Gastroesophageal sphincter (tissue), 4 donors: ENCODE measurements around the gene FAM78A. TPM values are rescaled to one million over a fixed set of nuclear protein-coding genes. Genes with fewer than 3 reads are reported as not detected.

Experiments used
- ATAC-seq: fragments of 150-250 bp; one replicate; pipeline ENCODE4 v1.9.1; 2016; ENCODE audit warnings: mild to moderate bottlenecking, moderate library complexity
- H3K27ac ChIP-seq, 4 donors: fragments of 200-600 bp; sonication (generic) in 3 of 4; 1 replicate in 3 of 4; 2 replicates in 1 of 4; pipeline ENCODE4 v1.5.1; 2016 to 2019
- H3K27me3 ChIP-seq: fragments of 200-600 bp; sonication (generic); one replicate; pipeline ENCODE4 v1.5.1; 2019
- H3K36me3 ChIP-seq, 2 donors: fragments of 200-600 bp; sonication (generic); one replicate each; pipeline ENCODE4 v1.5.1; 2019; ENCODE audit warnings: control low read depth in 1 of 2
- H3K4me1 ChIP-seq, 3 donors: fragments of 200-600 bp; sonication (generic); 1 replicate in 2 of 3; 2 replicates in 1 of 3; pipeline ENCODE4 v1.5.1; 2016 to 2019; ENCODE audit warnings: control low read depth in 2 of 3
- H3K4me3 ChIP-seq, 2 donors: fragments of 200-600 bp; sonication (generic); one replicate each; pipeline ENCODE4 v1.5.1; 2019; ENCODE audit warnings: mild to moderate bottlenecking in 1 of 2, moderate library complexity in 1 of 2
- H3K9me3 ChIP-seq, 3 donors: fragments of 200-600 bp; sonication (generic); one replicate each; pipeline ENCODE4 v1.5.1; 2017 to 2019; ENCODE audit warnings: control low read depth in 2 of 3
- EP300 ChIP-seq: sonication (generic); formaldehyde crosslinking; IDR thresholded peaks from one replicate; pipeline ENCODE4 v1.6.1; 2017; ENCODE audit warnings: antibody characterized with exemption, mild to moderate bottlenecking
- POLR2A ChIP-seq, 2 donors: fragments of 450-650 bp; IDR thresholded peaks; one replicate each; pipeline ENCODE4 v1.6.1; 2017; ENCODE audit warnings: antibody characterized with exemption in 2 of 2, mild to moderate bottlenecking in 2 of 2, moderate library complexity in 1 of 2
- POLR2AphosphoS5 ChIP-seq: sonication (generic); formaldehyde crosslinking; IDR thresholded peaks from one replicate; pipeline ENCODE4 v1.6.1; 2017; ENCODE audit warnings: antibody characterized with exemption
- WGBS, 2 donors: methylation state at CpG; one replicate each; pipeline ENCODE4 v1.1.5; 2018; ENCODE audit warnings: low coverage in 1 of 2; 5-methylcytosine and 5-hydroxymethylcytosine counted together
- total RNA-seq, 4 donors: library from RNA; depleted of rRNA; stranded (reverse); fragments of >200 nt; gene quantifications; one replicate each; pipeline ENCODE4 v1.1.0, GENCODE V29; 2016
- TF ChIP-seq, protein P1 (sequence below), 4 experiments: fragments of 200-600 bp in 2 of 4; fragments of 450-650 bp in 2 of 4; sonication (generic) in 1 of 4; IDR thresholded peaks; one replicate each; pipeline ENCODE4 v1.5.1; 2017 to 2019; ENCODE audit warnings: antibody characterized with exemption in 4 of 4, mild to moderate bottlenecking in 2 of 4, moderate library complexity in 2 of 4

FAM78A gene
- total RNA-seq, 4 donors from 2014 or later, result 0.78 to 5.4 (median 2.9) TPM

- ATAC-seq, result no peak
- no peak overlapping the region for H3K27ac ChIP-seq
- H3K4me1 ChIP-seq, result no peaks in the 10 kb centered on the region
Observed at GRCh38 chr9:131300444-131300843, 24.1 kb upstream of the FAM78A start.

DNA sequence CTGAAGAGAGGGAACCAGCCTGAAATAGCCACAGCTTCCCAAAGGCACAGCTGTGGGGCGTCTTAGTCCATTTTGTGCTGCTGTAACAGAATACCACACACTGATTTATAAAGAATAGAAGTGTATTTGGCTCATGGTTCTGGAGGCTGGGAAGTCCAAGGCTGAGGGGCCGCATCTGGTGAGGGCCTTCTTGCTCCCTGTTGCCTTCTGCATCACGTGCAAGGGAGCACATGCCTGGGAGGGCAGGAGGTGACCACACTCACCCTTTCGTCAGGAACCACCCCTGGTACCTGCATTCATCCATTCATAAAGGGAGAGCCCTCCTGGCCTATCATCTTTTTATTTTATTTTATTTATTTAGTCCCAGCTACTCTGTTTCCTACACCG is 23.6 kb upstream of the FAM78A start:
- 79% methylated on average over 5 of the region's 5 CpGs; no CpG with 5 or more reads in 1 of the 2 donors for WGBS, 2 donors
- H3K27ac ChIP-seq, result no peak overlapping the region
- no peaks in the 10 kb centered on the region for H3K4me1 ChIP-seq
- H3K36me3 ChIP-seq, result peaks cover 0 to 10% of the 10 kb centered on the region in 2 donors
- H3K27me3 ChIP-seq, result no peaks in the 10 kb centered on the region
- no peaks in the 10 kb centered on the region for H3K9me3 ChIP-seq
- TF ChIP-seq, protein P1, sequence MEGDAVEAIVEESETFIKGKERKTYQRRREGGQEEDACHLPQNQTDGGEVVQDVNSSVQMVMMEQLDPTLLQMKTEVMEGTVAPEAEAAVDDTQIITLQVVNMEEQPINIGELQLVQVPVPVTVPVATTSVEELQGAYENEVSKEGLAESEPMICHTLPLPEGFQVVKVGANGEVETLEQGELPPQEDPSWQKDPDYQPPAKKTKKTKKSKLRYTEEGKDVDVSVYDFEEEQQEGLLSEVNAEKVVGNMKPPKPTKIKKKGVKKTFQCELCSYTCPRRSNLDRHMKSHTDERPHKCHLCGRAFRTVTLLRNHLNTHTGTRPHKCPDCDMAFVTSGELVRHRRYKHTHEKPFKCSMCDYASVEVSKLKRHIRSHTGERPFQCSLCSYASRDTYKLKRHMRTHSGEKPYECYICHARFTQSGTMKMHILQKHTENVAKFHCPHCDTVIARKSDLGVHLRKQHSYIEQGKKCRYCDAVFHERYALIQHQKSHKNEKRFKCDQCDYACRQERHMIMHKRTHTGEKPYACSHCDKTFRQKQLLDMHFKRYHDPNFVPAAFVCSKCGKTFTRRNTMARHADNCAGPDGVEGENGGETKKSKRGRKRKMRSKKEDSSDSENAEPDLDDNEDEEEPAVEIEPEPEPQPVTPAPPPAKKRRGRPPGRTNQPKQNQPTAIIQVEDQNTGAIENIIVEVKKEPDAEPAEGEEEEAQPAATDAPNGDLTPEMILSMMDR (IDR thresholded peaks at IDR 0.05), result no peak
- TF ChIP-seq POLR2AphosphoS5 (no peak), EP300 (no peak), POLR2A (IDR thresholded peaks at IDR 0.05) (no peak)
- H3K4me3 ChIP-seq, result no peak overlapping the region
- ATAC-seq, result no peak

More at GRCh38 chr9:131300444-131300843, 24.1 kb upstream of the FAM78A start:
- H3K9me3 ChIP-seq, result no peaks in the 10 kb centered on the region
- no peak for TF ChIP-seq POLR2A (IDR thresholded peaks at IDR 0.05)
- no peak for TF ChIP-seq EP300
- TF ChIP-seq, protein P1 (IDR thresholded peaks at IDR 0.05), result no peak
- TF ChIP-seq POLR2AphosphoS5, result no peak
- H3K4me3 ChIP-seq, result no peak overlapping the region
- H3K27me3 ChIP-seq, result no peaks in the 10 kb centered on the region
- peaks cover 0 to 6% of the 10 kb centered on the region in 2 donors for H3K36me3 ChIP-seq

DNA sequence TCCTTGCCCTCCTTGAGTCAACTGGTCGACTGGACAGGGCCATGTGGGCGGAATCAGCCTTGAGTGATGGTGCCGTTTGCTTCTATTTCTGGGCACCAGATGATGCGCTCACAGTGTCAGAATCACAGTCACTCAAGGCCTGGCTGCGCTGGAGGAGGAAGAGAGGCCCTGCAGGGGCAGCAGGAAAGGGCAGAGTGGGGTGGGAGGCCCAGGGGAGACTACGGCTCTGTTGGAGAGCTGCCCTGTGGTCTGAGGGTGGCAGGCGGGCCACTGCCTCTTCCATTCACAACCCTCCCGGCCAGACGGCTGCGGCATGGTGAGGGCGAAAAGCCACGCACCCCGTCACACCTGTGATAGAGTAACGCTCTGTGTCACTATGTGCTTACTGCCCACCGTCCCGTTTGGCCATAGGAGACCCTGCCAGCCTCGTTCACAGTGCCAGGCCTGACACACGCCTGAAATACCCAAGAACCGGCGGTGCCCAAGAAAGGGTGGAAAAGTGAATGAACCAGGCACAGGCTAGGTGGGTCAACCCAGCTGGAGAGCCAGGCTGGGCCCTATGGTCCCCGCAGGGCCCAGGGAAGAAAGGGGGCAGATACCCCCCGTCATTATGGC is 23.1 kb upstream of the FAM78A start:
- Histone ChIP-seq H3K27me3 (no peaks in the 10 kb centered on the region), H3K36me3 (peaks cover 0 to 10% of the 10 kb centered on the region in 2 donors), H3K4me1 (no peaks in the 10 kb centered on the region), H3K9me3 (no peaks in the 10 kb centered on the region), H3K4me3 (no peak overlapping the region), H3K27ac (no peak overlapping the region)
- no peak for ATAC-seq
- WGBS, 2 donors, result 73% methylated on average over 3 of the region's 22 CpGs; no CpG with 5 or more reads in 1 of the 2 donors
- TF ChIP-seq, protein P1 (IDR thresholded peaks at IDR 0.05), result no peak
- no peak for TF ChIP-seq EP300
- no peak for TF ChIP-seq POLR2AphosphoS5
- no peak for TF ChIP-seq POLR2A (IDR thresholded peaks at IDR 0.05)

- no peak overlapping the region for H3K27ac ChIP-seq
- peaks cover 0 to 15% of the 10 kb centered on the region in 2 donors for H3K36me3 ChIP-seq
- no peaks in the 10 kb centered on the region for H3K4me1 ChIP-seq
- H3K9me3 ChIP-seq, result no peaks in the 10 kb centered on the region
- WGBS, 2 donors, result no CpG with 5 or more reads among the region's 12 CpGs
- TF ChIP-seq POLR2AphosphoS5, result no peak
- no peak for ATAC-seq
- no peaks in the 10 kb centered on the region for H3K27me3 ChIP-seq
- no peak overlapping the region for H3K4me3 ChIP-seq
Observed at GRCh38 chr9:131298816-131299215, 22.5 kb upstream of the FAM78A start.

DNA sequence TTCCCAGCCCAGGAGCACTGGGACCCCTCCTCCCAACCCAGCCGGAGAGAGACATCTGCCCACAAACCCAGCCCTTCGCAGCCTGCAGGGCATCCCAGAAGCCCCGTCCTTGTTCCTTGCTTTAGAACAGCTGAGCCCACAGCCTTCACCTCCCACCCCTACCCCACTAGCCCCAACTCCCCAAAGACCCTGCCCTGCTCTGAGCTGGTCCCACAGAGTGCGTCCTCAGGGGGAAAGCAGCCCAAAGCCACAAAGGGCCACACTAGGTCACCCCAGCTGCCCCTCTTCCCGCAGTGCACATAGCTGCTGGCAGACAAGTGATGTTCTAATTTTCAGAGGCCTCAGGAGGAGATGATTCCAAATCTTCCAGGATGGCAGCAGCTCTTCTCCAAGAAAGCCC is 22.0 kb upstream of the FAM78A start:
- no peak for TF ChIP-seq POLR2AphosphoS5
- TF ChIP-seq, protein P1 (IDR thresholded peaks at IDR 0.05), result no peak
- no peak for TF ChIP-seq EP300
- no peak for TF ChIP-seq POLR2A (IDR thresholded peaks at IDR 0.05)
- Histone ChIP-seq H3K9me3 (no peaks in the 10 kb centered on the region), H3K27me3 (no peaks in the 10 kb centered on the region), H3K27ac (no peak overlapping the region), H3K4me1 (no peaks in the 10 kb centered on the region), H3K4me3 (no peak overlapping the region), H3K36me3 (peaks cover 0 to 17% of the 10 kb centered on the region in 2 donors)
- no peak for ATAC-seq
- 100% methylated on average over 1 of the region's 5 CpGs; no CpG with 5 or more reads in 1 of the 2 donors for whole genome bisulfite sequencing, 2 donors
